GM21619 (cell line): ENCODE data around the gene TJP1.
"Not testable (repeated sequence)": the region's sequence is repeated elsewhere in the genome, so short reads cannot be mapped to it uniquely, and the experiment has no call there.

ENCODE experiments used
- ATAC-seq: cut with Tn5 transposase; IDR thresholded peaks from one replicate; pipeline ENCODE4 v1.9.1; 2021; ENCODE audit not compliant: unreplicated experiment

The TJP1 gene

DNA sequence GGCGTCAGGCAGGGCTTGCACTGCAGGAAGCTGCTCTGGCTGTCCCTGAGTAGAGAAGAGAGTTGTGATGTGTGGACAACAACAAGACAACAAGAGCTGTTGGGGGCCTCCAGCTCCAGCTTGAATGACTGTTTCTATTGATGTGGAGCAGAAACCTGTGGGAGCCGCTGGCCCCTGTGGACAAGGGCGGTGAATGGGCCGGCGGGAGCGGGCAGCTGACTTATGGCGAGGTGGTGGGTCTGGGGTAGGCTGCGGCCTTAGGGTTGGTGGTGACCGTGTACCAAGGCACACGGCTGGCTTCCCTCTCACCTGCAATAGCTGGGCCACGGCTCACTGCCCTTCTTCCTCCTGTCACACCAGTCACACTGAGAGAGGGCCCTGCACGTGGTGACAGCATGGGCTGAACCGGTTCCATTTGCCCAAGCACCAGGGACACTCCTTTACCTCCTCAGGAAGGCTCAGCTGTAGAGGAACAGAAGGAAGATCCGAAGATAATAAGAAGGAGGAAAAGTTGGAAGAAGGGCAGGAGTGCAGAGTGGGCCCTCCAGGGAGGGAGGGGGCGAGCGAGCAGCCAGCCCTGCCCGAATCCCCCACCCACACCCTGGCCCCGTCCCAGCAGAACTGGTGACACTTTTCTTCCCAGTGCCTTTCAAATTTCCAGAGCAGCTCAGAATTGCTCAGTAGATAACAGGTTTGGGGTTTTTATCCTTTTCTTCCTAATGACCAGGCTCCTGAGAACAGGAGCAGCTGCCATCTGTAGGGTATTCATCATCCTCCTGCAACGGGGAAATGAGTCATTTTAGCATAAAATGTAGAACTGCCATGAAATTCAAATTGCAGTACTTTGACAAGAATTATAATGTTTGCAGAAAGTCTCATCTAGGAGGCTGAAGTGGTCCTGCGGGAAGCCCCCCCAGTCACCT is 136.9 kb downstream of the TJP1 start:
- ATAC-seq: no peak

GRCh38 chr15:29682781-29683180 is 139.5 kb downstream of the TJP1 start:
- no peak for ATAC-seq

- ATAC-seq: no peak
Measured at GRCh38 chr15:29682361-29682760, 139.9 kb downstream of the TJP1 start.

- ATAC-seq: no peak
Measured at GRCh38 chr15:29681946-29682345, 140.3 kb downstream of the TJP1 start.

DNA sequence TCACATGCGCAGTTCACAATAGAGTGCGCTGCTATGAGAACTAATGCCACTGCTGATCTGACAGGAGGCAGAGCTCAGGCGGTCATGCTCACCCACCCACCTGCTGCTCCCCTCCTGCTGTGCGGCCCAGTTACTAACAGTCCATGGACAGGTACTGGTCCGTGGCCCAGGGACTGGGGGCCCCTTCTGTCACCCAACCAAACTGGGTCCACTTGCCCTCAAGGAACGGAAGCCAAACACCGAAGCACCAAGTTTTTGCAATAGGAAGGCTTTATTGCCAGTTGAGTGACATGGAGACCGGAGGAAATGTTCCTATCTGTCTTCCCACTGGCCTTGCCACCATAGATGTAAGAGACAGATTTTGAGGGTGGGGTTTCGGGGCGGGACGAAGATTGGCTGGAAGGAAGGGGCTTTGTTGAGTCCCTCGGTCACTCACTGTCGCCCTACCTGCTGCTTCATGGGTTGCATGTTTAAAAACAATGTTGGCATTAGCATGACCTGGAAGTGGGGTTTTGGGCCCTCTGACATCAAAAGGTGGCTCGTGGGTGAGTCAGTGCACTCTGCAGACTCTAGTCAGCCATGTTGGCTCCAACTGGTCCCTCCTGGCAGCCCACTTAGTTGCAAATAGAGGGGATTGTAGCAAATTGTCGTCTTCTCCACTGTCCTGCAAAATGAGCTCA is 141.0 kb downstream of the TJP1 start:
- ATAC-seq: no peak

- no peak for ATAC-seq
Measured at GRCh38 chr15:29680465-29681165, 141.7 kb downstream of the TJP1 start.

GRCh38 chr15:29678504-29679034 is 143.7 kb downstream of the TJP1 start:
- no peak for ATAC-seq

DNA sequence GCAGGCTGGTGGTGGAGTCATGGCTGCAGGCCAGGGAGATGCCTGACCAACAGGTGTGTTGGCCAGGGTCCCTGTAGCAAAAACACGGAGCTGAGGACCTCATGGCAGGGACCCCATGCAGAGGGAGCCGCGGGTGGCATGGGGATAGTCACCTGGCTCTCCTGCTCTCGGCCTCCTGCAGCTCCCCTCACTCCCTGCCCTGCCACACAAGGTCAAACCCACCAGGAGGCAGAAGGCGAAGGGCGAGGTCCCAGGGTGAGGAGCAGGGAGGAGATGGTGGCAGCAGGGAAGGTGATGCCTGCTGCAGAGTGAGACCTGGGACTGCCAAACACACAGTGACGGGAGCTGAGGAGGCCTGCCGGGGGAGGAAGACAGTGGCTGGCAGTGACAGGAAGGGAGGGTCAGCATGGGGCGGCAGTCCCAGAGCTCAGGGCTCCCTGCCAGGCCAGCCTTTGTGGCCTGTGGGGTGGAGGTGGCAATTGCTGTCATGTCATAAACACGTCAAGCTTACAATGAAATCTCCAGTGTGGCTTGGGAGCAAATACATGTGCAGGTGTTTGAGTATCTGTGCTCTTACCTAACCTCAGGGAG is 144.3 kb downstream of the TJP1 start:
- no peak for ATAC-seq

GRCh38 chr15:29677455-29677854 is 144.8 kb downstream of the TJP1 start:
- ATAC-seq: no peak

- no peak for ATAC-seq
Measured at GRCh38 chr15:29676961-29677402, 145.3 kb downstream of the TJP1 start.

GRCh38 chr15:29676374-29676960 is 145.8 kb downstream of the TJP1 start:
- not testable (repeated sequence) for ATAC-seq

GRCh38 chr15:29675791-29676301 is 146.4 kb downstream of the TJP1 start:
- no peak for ATAC-seq

GRCh38 chr15:29674661-29675533 is 147.4 kb downstream of the TJP1 start:
- ATAC-seq: no peak

DNA sequence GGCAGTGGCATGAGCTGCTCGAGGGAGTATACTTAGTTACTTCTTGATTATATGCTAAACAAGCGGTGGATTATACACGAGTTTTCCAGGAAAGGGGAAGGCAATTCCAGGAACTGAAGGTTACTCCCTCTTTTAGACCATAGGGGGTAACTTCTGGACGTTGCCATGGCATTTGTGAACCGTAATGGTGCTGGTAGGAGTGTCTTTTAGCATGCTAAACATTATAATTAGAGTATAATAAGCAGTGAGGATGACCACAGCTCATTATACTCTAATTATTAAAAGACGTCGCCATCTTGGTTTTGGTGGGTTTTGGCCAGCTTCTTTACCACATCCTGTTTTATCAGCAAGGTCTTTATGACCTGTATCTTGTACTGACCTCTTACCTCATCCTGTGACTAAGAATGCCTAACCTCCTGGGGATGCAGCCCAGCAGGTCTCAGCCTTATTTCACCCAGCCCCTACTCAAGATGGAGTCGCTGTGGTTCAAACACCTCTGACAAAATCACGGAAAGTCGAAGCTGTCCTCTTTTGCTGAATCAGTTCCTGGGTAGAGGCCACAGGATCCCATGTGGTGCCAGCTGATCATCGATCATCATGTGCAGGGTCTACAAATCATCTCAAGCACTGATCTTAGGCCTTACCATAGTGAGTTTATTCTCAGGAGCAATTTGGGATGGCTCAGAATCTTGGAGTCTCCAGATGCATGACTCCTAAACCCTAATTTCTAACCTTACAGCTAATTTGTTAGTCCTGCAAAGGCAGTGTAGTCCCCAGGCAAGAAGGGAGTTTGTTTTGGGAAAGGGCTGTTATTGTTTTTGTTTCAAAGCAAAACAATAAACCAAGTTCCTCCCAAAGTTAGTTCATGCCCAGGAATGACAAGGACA is 149.1 kb downstream of the TJP1 start:
- ATAC-seq: no peak

- ATAC-seq: no peak
Measured at GRCh38 chr15:29672446-29672845, 149.8 kb downstream of the TJP1 start.

GRCh38 chr15:29672046-29672445 is 150.2 kb downstream of the TJP1 start:
- ATAC-seq: not testable (repeated sequence)

DNA sequence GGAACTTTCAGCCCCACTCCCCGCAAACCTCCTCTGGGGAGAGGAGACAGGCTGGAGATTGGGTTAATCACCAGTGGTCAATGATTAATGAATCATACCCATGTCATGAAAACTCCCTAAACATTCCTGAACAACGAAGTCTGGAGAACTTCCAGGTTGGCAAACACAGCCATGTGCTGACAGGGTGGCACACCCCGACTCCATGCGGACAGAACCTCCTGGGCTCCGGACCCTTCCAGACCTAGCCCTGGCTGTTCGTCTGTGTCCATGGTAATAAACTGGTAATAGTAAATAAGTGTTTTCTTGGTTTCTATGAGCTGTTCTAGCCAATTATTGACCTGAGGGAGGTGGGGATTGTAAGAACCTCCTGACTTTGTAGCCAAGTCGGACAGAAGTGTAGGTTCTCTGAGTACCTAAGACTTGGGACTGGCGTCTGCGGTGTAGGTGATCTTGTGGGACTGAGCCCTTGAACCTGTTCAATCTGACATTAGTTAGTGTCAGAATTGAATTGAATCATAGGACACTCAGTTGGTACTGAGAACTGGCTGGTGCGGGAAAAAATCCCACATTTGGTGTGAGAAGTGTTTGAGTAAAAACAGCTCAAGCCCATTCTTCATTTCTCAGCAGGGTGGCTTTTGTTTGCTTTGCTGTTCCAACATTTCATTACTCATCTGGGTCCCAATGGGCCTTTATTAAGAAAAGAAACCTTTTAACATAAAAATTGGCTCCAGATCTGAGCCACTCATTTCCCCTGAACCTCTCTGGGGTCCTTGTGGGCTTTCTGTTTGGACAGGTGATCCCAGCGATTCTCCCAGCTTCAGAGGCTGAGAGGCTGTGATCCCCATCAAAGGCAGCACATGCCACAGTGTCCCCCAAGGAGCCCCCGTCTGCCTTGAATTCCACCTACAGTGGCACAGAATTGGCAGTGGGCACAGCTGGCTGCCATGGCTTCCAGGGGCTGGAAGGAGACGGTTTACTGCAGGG is 151.0 kb downstream of the TJP1 start:
- no peak for ATAC-seq
